Caki2 (cell line): ENCODE data around the gene SLC6A9. TPM values are rescaled to one million over a fixed set of nuclear protein-coding genes. Genes with fewer than 3 reads are reported as not detected.

ENCODE experiments used
- DNase-seq: peaks from one replicate; pipeline ENCODE4 v3.0.0-alpha.2; 2015; ENCODE audit warnings: low read depth
- in situ Hi-C: cut with HindIII; loops from 2 replicates; pipeline ENCODE4 v1.10.0; 2016; ENCODE audit warnings: low sequenced_read_pairs, low pct_unique_long_range_greater_than_20kb, mixed read lengths
- total RNA-seq: library from RNA; depleted of rRNA; stranded (reverse); fragments of >200 nt; shearing (Covaris generic); gene quantifications from 2 replicates; pipeline ENCODE4 v1.2.3, GENCODE V29; 2014; ENCODE audit warnings: low replicate concordance

Gene SLC6A9
- total RNA-seq, 1 experiment from 2014 or later: 0.20 TPM

DNA sequence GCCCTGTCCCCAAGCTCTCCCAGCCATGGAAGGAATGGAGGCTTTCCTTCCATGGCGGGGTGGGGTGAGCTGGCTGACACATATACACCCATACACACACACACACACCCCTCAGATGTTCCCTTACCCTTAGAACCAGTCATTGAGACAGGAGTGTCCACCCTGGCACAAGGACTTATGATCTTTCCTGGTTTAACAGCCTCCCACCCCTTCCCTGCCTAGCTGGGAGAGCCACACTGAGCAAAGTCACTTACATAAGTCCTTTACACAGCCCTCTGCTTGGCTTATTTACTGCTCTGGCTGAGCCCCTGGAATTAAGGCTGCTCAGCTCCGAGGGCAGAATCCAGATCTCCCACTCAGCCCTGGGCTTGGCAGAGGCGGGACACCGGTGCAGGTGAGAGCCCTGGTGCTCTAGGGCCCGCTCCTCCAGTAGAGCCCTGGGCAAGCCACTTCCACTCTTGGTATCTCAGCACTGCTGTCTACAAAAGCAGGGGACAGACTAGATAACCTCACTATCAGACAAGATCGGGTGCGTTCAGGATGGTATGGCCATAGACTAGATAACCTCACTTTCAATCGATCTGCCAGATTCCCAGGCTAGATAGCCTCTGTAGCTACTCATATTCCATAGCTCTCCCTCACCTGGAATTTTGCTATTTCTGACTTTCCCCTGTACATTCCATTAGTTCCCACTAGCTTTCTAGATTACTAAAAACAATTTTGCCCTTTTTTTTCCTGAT lies 16.7 kb downstream of the SLC6A9 start:
- in situ Hi-C loops: no loop called here
- DNase-seq: no peak

DNA sequence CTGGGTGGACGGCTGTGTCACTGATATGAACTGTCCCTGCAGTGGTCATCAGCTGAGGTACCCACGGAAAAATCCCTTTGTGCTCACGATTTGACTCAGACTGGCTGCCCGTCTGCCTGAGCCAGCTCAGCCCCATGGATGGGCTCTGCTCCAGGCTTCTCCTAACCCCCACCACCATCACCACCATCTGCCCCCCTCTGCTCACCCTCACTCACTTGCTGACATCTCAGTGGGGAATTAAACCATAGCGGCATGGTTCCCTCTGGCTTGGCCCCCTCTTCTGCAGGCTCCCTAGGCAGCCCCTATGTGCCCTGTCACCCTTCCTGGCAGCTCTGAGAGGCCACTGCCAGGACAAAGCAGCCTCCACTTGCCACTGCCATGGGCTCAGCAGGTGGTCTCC lies 17.3 kb downstream of the SLC6A9 start:
- DNase-seq: no peak
- in situ Hi-C loops: no loop called here

DNA sequence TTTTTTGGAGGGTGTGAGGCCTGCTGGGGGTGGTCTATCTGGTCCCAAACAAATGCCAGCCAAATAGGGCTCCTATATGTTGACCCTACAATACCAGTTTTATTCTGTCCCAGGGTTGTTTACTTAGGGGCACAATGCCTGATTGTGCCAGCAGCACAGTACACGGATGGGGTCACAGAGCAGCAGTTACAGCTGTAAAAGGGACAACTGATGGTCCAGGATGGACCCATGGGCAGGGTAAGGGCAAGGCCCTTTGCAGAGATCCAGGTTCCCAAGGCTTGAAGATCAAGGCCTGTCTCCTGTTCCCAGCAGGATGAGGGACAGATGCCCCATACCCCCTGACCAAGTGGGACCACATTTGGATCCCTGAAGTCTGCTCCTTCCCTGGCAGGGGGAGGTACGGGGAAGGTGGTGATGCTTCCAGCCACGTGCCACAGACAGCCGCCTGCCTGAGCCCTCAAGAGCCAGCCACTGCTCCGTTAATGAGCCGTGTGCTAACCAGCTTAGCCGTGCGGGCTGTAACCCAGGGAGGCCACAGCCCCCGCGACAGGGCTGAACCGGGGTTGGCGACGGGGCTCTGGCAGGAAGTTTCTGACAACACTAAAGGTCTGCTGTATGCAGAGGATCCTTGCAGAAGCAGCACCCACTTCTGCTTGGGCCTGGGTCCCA lies 18.2 kb downstream of the SLC6A9 start:
- DNase-seq: no peak
- in situ Hi-C loops: no loop called here

DNA sequence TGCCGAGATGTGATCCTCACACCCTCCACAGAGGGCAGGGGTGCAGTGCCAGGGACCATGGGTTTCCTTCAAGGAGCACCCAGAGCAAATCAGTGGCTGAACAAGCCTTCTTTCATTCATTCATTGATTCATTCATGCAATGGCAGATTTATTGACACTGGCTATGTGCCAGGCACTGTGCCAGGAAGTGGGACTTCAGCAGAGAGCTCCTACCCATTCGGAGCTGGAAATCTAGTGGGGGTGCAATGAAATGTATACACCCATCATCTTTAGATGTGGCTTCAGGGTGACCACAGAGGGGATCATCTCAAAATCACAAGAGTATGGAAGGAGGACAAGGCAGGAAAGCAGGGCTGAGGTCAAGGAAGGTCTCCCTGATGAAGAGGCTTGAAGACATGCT lies 18.9 kb downstream of the SLC6A9 start:
- in situ Hi-C loops: no loop called here
- no peak for DNase-seq

DNA sequence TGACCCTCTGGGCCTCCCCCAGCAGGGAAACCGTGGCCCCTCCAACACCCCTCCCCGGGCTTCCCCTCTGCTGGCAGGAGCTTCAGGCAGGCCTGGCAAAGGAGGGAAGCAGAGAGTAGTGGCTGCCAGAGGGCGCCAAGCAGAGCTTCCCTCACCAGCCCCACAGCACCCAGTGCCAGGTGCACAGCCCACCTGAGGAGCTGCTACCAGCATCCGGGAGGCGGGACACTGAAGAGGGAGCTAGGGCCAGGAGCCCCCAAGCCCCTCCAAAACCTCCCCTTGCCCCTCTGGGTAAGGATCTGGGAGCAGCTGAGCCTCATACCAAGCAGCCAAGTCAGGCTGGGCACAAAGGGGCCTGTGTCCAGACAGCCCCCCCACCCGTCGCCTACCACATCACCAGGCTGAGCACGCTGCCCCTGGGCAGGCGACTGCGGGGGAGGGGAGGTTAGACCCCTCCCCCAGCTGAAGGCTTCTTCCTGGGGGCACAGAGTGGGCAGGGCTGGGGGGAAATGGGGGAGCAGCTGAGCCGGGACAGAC lies 20.3 kb downstream of the SLC6A9 start:
- in situ Hi-C loops: no loop called here
- DNase-seq: no peak

DNA sequence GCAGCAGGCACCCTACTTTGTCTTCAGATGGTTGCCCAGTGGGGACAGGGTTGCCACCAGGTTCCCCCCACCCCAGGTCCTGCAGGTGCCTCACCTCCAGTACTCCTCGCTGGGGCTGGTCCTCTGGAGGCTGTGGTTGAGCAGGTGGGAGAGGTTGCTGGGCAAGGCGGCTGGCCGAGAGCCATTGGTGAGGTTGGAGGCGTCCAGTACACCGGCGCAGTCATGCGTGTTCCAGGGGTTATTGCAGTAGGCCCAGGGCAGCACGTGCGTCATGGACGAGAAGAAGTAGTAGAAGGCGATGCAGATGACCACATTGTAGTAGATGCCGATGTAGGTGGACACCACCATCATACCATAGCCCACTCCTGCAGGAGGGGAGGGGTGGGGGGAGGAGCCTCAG lies 23.0 kb downstream of the SLC6A9 start:
- in situ Hi-C loops: no loop called here
- DNase-seq: no peak

DNA sequence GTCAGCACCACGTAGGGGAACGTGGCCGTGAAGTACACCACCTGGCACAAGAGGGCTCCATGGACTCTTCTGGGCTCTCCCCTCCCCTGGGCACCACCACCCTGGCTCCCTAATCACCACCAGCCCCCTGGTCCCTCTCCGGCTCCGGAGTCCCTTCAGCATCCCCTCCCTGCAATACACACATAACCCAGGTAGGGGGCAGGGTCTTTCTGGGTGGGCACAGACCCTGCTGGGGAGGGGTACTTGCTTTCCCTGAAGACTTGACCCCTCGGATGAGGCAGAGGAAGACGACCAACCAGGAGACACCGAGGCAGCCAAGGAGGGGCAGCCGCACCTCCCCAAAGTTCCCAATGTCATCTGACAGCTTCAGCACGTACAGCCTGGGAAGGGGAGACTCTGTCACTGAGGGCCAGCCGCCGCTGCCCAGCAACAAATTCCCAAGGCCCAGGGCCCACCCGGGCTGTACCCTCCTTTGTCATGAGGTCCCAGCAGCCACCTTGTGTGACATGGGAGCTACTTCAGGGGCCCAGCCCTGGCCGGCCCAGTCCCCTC lies 28.6 kb downstream of the SLC6A9 start:
- no peak for DNase-seq
- in situ Hi-C loops: no loop called here

DNA sequence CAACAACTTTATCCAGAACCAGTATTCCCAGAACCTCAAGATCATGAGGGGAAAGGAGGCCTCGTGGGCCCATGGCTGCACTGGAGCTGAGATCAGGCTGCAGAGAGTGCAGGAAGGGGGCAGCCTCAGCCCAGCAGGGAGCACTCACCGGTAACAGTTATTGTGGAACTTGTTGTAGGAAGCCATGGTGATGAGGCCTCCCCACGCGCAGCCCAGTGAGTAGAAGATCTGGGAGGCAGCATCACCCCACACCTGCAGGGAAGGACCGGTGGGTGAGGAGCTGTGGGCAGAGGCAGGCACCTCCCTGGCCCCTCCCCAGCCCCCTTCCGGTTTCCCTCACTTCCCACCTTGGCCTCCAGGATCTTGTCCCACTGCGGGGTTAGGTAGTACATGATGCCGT lies 29.1 kb downstream of the SLC6A9 start:
- in situ Hi-C loops: no loop called here
- DNase-seq: no peak

DNA sequence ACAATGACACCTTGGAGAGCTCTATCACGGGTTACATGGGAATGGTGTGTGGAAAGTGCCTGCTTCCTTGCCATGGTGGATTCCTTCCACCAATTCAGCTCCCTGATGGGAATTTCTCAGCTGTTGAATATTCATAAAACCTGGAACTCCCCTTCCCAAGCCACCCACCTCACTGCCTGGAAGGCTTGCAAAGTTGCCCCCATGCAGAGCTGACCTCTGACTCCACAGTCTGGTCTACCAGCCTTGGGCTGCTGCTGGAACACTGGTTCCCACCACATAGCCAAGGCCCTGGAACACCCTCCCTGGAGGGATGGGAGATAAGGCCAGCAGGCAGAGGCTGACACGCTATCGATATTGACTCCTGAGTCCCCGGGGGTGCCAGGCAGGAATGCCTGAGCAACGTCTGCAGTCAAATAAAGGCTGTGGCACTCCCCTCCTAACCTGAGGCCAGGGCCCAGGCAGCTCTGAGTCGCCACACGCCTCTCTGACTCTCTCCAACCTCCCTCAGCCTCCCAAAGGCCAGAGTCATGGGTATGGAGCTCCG lies 31.1 kb downstream of the SLC6A9 start:
- DNase-seq: no peak
- in situ Hi-C loops: no loop called here

DNA sequence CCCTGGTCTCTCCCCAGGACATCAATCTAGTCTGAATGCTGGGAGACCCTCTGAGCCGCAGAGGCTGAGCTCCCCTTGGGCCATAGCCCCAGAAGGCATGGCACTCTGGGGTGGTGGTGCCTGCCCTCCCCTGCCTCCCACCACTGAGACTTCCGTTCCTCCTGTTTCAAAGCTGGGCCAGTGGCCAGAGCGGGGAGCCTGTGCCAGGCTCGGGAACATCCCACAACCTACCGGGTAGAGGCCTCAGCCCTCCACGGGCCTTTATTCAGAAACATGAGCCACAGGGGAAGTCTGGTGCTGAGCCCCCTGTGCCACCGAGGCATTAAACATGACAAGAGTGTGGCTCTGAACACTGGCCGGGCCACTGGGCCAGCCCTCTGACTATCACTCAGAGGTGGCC lies 31.8 kb downstream of the SLC6A9 start:
- no peak for DNase-seq
- in situ Hi-C loops: no loop called here

DNA sequence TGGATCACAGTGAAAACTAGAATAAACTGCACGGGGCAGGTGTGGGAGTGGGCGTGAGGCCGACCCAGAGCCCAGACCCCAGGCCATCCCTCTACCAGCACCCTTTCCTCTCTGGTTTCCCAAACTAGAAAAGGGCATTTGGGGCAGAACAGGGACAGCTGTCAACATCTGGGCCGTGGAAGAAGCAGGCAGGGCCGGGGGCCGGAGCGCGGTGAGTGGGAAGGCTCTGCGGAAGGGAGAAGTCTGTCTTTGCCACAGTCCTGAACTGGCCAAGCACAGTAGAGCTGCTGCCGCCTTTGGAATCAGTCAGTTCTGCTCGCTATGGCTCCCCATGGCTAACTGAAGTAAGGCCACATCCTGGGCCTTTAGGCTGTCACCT lies 33.3 kb downstream of the SLC6A9 start:
- DNase-seq: no peak
- in situ Hi-C loops: no loop called here

DNA sequence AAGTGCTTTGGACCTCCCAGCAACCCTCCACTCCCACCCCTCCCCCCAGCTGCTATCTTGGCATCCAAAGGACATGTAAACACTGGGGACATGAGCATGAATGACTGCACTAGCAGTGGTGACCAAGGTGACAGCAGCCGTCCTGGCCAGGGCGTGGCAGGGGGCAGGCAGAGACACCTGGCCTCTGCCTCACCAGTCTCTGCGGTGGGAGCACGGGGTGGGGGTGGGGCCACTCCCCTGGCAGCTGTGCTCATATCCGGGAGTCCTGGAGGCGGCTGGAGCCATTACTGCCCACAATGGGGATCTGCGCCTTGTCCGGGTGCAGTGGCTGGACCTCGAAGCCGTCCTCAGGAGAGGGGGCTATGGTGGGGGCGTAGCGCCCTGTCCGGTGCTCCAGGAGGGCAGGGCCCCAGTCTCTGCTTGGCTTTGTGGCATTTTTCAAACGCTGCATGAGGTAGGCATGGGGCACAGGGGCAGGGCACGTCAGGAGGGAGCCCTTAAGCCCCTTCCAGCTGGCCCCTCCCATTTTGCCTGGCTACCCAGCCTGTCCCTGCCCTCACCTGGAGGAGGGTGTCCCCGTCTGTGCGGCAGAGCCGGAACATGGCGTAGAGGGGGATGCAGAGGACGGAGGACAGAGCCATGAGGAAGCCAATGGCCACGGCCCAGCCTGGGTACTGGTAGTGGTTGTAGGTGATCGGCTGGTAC lies 33.8 kb downstream of the SLC6A9 start:
- in situ Hi-C loops: no loop called here
- DNase-seq: no peak

DNA sequence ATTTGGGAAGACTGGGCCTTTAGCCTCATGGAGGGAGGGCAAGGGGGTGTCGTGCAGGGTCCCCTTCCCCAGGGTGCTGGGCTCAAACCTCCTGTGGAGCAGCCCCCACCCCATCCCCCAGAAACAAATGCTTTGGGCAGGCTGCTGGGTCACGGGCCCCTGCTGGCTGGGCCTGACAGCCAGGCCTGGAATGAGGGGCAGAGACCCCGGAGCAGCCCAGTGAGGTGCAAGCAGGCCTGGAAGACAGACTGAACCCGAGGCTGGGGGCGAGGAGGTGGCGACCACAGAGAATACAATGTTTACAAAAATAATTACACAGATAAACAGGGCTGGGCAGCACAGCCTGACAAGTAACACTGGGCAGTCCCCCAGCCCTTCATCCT lies 34.5 kb downstream of the SLC6A9 start:
- DNase-seq: no peak
- in situ Hi-C loops: no loop called here

DNA sequence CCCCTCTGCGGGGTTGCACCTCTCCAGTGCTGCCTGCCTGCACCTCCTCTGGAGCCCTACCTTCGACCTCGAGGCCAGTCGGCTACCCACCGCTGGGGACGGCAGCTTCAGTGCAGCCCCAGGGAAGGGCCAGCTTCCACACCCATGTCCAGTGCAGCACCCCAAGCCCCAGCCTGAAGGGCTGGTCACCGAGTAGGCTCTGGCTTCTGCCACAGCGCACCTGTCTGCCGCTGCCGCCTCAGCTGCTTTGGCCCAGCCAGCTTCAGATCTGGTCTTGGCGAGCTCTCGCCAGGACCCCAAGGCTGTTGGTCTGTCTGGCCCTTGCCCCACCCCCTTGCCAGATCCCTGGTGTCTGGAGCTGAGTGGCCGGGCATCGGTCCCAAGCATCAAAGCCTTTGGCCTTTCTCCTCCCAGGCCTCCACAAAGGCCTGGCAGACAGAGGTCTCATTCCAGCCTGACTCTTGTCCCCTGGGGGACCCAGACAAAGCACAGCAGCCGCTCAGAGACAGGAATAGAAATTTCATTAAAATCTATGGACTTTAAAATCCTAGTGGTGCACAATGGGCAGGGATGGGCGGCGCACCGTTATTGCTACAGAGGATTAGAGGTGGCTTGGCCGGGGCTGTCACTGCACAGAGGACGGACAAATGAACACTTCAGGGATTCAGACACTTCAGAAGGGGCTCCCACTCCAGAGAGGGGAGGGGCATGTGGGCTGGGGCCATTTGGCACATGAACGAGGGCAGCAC lies 35.1 kb downstream of the SLC6A9 start:
- in situ Hi-C loops: no loop called here
- no peak for DNase-seq

DNA sequence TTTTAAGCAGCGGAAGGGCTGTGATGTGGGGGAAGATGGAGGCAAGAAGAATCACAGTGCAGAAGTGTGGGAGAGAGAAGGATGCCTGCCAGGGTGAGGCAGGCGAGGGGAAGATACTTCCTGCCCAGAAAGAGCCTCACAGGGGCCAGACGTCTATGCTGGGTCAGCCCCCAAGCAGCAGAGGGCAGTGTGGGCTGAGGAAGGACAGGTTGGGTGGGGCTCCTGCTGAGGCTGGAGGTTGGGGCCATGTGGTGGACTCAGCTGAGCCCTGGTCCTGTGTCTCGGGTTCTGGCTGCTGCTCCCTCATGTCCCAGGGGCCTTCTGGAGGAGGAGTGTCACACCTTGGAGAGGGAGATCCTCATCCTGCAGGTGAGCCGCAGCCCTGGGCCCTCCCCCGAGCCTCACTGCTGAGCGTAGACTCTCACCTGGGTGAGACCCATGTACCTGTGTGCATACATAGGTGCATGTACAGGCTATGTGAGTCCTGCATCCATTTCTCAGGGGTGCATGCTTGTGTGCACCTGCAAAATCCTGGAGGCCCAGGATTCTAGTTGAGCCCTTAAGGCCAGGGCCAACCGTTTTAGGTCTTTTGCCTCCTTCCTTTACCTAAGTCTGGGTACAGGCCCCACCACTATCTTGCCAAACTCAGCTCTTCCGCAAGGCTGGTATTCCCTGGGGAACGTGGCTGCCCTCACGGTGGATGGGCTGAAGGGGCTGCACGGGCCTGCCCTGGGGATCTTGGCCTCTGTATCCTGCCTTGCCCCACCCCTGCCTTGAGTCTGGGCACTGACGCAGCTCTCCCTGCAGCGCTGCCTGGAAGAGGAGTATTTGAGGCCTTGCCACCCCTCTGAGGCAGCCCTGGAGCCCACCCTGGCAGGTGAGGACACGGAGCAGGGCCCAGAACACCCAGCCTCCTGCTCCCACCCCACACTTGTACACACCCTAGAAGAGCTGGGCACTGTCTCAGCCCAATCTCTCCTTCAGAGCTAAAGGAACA lies 36.2 kb downstream of the SLC6A9 start:
- DNase-seq: no peak
- in situ Hi-C loops: no loop called here

DNA sequence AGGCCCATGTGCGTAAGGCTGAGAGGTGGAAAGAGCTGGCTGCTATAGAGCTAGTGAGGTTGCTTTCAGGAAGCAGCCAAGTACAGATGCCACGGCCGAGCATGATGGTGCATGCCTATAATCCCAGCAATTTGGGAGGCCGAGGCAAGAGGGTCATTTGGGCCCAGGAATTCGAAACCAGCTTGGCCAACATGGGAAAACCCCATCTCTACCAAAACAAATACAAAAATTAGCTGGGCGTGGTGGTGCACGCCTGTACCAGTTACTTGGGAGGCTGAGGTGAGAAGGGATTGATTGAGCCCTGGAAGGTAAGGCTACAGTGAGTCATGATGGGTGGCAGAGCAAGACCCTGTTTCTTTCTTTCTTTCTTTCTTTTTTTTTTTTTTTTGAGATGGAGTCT lies 37.2 kb downstream of the SLC6A9 start:
- in situ Hi-C loops: no loop called here
- DNase-seq: no peak
